GM10266 (cell line): Measurements from ENCODE around the gene QPRT.
A peak's percentile ranks its signal among the peaks of the same experiment; 100 is the strongest.
"Not testable (repeated sequence)": the region's sequence is repeated elsewhere in the genome, so short reads cannot be mapped to it uniquely, and the experiment has no call there.

Source experiments
- DNase-seq: peaks from one replicate; pipeline ENCODE4 v3.0.0; 2012; ENCODE audit errors: extremely low spot score
- TF ChIP-seq, protein P1 (sequence below): IDR thresholded peaks from 2 replicates; pipeline ENCODE4 v1.5.1; 2012; ENCODE audit warnings: mild to moderate bottlenecking, low read depth; ENCODE audit not compliant: control insufficient read depth, insufficient read depth; ENCODE audit errors: missing control alignments

Gene QPRT

GRCh38 chr16:29664091-29664921 is 14.7 kb upstream of the QPRT start:
- DNase-seq: no peak
- TF ChIP-seq, protein P1, sequence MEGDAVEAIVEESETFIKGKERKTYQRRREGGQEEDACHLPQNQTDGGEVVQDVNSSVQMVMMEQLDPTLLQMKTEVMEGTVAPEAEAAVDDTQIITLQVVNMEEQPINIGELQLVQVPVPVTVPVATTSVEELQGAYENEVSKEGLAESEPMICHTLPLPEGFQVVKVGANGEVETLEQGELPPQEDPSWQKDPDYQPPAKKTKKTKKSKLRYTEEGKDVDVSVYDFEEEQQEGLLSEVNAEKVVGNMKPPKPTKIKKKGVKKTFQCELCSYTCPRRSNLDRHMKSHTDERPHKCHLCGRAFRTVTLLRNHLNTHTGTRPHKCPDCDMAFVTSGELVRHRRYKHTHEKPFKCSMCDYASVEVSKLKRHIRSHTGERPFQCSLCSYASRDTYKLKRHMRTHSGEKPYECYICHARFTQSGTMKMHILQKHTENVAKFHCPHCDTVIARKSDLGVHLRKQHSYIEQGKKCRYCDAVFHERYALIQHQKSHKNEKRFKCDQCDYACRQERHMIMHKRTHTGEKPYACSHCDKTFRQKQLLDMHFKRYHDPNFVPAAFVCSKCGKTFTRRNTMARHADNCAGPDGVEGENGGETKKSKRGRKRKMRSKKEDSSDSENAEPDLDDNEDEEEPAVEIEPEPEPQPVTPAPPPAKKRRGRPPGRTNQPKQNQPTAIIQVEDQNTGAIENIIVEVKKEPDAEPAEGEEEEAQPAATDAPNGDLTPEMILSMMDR: peak; percentile 21

GRCh38 chr16:29665294-29666077 is 13.5 kb upstream of the QPRT start:
- DNase-seq: no peak
- TF ChIP-seq, protein P1: no peak

DNA sequence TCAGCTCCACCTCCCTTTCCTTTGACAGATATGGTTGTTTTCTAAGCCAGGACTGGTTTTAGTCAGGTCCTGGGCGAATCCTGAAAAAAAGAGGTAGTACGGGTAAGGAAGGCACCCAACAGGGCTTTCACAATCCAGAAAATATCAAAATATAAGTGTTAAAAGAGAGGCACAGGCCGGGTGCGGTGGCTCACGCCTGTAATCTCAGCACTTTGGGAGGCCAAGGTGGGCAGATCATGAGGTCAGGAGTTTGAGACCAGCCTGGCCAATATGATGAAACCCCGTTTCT is 11.7 kb upstream of the QPRT start:
- not testable (repeated sequence) for DNase-seq

DNA sequence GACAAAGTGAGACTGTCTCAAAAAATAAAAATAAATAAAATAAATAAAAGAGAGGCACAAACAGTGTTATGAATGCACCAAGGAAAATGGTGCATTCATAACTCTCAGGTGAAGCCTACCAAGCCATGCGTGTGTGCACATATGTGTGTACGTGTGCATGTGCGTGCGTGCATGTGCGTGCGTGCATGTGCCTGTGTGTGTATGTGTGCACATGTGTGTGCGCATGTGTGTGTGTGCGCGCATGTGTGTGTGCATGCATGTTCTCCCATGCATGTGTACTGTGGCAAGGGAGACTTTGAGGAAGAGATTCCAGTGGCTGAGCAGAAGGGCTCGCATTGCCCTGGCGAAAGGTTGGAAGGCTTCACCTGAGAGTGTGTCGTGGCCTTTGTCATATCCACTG is 11.2 kb upstream of the QPRT start:
- DNase-seq: no peak
- TF ChIP-seq, protein P1: no peak

DNA sequence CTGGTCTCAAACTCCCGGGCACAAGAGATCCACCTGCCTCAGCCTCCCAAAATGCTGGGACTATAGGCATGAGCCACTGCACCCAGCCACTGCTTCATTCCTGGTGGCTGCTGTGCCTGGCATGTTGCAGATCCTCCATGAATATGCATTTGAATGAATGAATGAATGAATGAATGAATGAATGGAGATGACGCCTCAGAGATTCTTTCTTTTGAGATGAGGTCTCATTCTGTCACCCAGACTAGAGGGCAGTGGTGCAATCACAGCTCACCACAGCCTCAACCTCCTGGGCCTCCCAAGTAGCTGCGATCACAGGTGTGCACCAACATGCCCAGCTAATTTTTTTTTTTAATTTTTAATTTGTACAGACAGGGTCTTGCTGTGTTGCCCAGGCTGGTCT is 10.7 kb upstream of the QPRT start:
- DNase-seq: no peak
- TF ChIP-seq, protein P1: no peak

- TF ChIP-seq, protein P1: no peak
- no peak for DNase-seq
Observed at GRCh38 chr16:29673501-29673900, 5.5 kb upstream of the QPRT start.

DNA sequence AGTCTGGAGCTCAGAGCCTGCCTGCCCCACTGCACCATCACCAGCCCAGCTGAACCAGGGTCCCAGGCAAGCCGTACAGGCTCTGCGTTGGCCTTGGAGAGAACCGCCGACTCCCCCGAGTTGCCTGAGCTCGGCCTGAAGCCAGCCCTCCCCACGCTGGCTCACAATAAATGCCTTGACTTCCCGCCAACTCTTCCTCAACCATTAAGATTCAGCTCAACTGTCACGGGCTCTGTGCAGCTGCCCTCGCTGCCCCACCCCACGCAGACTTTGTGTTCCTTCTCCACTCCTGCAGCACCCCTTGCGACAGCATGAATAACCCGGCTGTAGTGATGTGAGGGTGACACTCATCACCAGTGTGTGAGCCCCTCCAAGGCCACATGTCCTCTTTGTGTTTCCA is 4.8 kb upstream of the QPRT start:
- TF ChIP-seq, protein P1: no peak
- DNase-seq: no peak
